Erythroblast (primary cell): Measurements from ENCODE around the gene ALDH1A1.

Experiments
- GATA1 ChIP-seq: IDR thresholded peaks from 2 replicates; pipeline ENCODE4 v1.6.1; 2011; ENCODE audit warnings: low read depth, mild to moderate bottlenecking, control low read depth, low read length, moderate library complexity
- POLR2A ChIP-seq: IDR thresholded peaks from 2 replicates; pipeline ENCODE4 v1.6.1; 2011; ENCODE audit warnings: mild to moderate bottlenecking, low read length

DNA sequence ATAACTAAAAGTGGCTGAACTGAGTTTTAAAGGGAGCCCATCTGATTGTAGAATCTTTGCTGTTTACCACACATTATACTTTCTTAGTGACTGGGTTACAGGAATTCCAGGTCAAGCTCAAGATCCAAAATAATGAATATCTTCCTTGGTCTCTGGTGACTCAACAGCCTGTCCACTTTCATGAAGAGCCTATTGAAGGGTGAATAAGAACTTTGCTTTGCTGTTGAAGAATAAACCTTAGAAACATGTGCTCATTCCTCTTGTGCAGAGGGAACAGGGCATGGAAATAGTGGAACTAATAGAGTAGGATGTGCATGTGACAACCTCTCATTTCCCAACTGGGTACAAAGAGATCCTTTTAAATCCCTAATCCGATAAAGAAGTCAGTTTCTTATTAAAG lies 21.4 kb downstream of the ALDH1A1 start:
- TF ChIP-seq POLR2A (no peak), GATA1 (no peak)
